ENCODE data around the gene GIPC2. TPM values are rescaled to one million over a fixed set of nuclear protein-coding genes. Genes with fewer than 3 reads are reported as not detected.

Gene GIPC2
- total and polyA plus RNA-seq, 2 of the 4 experiments (the other 2 are of a cell fraction) = 0.07 to 0.18 TPM

DNA sequence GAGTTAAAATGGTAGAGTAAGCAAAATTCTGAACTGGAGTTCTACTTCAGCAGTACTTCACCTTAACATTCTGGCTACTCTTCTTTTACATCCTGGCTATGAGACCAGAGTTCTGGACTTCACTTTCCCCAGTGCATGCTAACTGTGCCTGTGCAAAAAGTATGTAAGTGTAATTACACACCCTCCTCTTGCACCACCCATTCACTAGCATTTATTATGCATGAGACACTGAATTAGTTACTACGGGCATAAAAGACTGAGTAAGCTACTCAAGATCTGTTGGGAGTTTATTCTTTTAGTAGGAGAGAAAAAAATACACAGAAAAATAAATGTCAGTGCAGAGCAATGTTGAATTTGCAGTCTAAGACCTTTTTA is 87.2 kb downstream of the GIPC2 start:
- H2AK9ac ChIP-seq (replicated peaks; ENCODE audit: low read depth, low read length, poor library complexity) = no peak overlapping the region
- H2AK5ac ChIP-seq (ENCODE audit: low read depth, low read length) = no peak overlapping the region
- POLR2A ChIA-PET (ENCODE audit: unreplicated experiment) = no interaction called here
- H2BK15ac ChIP-seq (ENCODE audit: low read depth, low read length) = no peak overlapping the region
- H3K23ac ChIP-seq (ENCODE audit: low read depth, low read length) = no peak overlapping the region
- no peaks in the 10 kb centered on the region for H3K27me3 ChIP-seq (ENCODE audit: control insufficient read depth, insufficient read depth, low read length)
- ATAC-seq (ENCODE audit: low read depth) = no peak
- H3K9ac ChIP-seq (ENCODE audit: low read depth, low read length) = no peak overlapping the region
- intact Hi-C loops (cut with micrococcal nuclease) (no loop called here), in situ Hi-C loops (cut with MboI; ENCODE audit: low sequenced_read_pairs) (loop anchor here (5.0 kb wide), 2 partner anchors 474 to 534 kb away; no protein-coding TSS in a partner anchor), dilution Hi-C loops (cut with HindIII; ENCODE audit: low sequenced_read_pairs, unreplicated experiment) (no loop called here)
- no peaks in the 10 kb centered on the region for H3K9me1 ChIP-seq (ENCODE audit: insufficient read depth, low read length)
- H3K14ac ChIP-seq (replicated peaks; ENCODE audit: low read depth, low read length) = no peak overlapping the region
- DNase-seq = no peak
- H3K4ac ChIP-seq (ENCODE audit: low read depth, low read length) = no peak overlapping the region
- no peak overlapping the region for H3K4me2 ChIP-seq (ENCODE audit: low read depth, low read length)
- no peak overlapping the region for H4K5ac ChIP-seq (ENCODE audit: low read depth, low read length)
- H3K56ac ChIP-seq (ENCODE audit: extremely low read depth, insufficient read depth, low read length) = no peak overlapping the region
- no peak overlapping the region for H4K91ac ChIP-seq (ENCODE audit: insufficient read depth, low read depth, low read length)
- H3K18ac ChIP-seq (ENCODE audit: low read depth, low read length) = no peak overlapping the region
- no peak overlapping the region for H2AFZ ChIP-seq (replicated peaks; ENCODE audit: low read length, poor library complexity)
- H2BK5ac ChIP-seq (ENCODE audit: low read depth, low read length, poor library complexity, severe bottlenecking) = no peak overlapping the region
- no peak overlapping the region for H2BK20ac ChIP-seq (ENCODE audit: low read depth, low read length)
- no TSS peak for BruUV-seq (replicated peaks)
- H3K27ac ChIP-seq (ENCODE audit: insufficient read depth, low read length) = no peak overlapping the region
- H2BK120ac ChIP-seq (ENCODE audit: low read depth, low read length) = no peak overlapping the region
- TF ChIP-seq RAD21 (IDR thresholded peaks at IDR 0.05; ENCODE audit: low read length) = no peak
- TF ChIP-seq SMC3 (IDR thresholded peaks at IDR 0.05; ENCODE audit: low read depth, low read length) = no peak
- TF ChIP-seq NFE2L2 (IDR thresholded peaks at IDR 0.05; ENCODE audit: low read depth, low read length) = no peak
- no peak for TF ChIP-seq MAFK (IDR thresholded peaks at IDR 0.05; ENCODE audit: low read depth, low read length)
- TF ChIP-seq MAZ (IDR thresholded peaks at IDR 0.05; ENCODE audit: borderline replicate concordance, low read depth, low read length) = no peak
- TF ChIP-seq ELK1 (IDR thresholded peaks at IDR 0.05; ENCODE audit: borderline replicate concordance, low read depth, low read length) = no peak
- no peak for TF ChIP-seq FOS (IDR thresholded peaks at IDR 0.05; ENCODE audit: low read depth, low read length)
- no peak for TF ChIP-seq CEBPB (IDR thresholded peaks at IDR 0.05; ENCODE audit: low read depth, low read length)
- TF ChIP-seq, protein P1, sequence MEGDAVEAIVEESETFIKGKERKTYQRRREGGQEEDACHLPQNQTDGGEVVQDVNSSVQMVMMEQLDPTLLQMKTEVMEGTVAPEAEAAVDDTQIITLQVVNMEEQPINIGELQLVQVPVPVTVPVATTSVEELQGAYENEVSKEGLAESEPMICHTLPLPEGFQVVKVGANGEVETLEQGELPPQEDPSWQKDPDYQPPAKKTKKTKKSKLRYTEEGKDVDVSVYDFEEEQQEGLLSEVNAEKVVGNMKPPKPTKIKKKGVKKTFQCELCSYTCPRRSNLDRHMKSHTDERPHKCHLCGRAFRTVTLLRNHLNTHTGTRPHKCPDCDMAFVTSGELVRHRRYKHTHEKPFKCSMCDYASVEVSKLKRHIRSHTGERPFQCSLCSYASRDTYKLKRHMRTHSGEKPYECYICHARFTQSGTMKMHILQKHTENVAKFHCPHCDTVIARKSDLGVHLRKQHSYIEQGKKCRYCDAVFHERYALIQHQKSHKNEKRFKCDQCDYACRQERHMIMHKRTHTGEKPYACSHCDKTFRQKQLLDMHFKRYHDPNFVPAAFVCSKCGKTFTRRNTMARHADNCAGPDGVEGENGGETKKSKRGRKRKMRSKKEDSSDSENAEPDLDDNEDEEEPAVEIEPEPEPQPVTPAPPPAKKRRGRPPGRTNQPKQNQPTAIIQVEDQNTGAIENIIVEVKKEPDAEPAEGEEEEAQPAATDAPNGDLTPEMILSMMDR (conservative IDR thresholded peaks at IDR 0.05; ENCODE audit: low read depth, low read length) = no peak
- no peak for TF ChIP-seq CHD1 (IDR thresholded peaks at IDR 0.05; ENCODE audit: low read depth, low read length)
- TF ChIP-seq BHLHE40 (IDR thresholded peaks at IDR 0.05; ENCODE audit: low read depth, low read length) = no peak
- no peak for TF ChIP-seq RCOR1 (IDR thresholded peaks at IDR 0.05; ENCODE audit: insufficient replicate concordance, low read length)
- TF ChIP-seq RFX5 (IDR thresholded peaks at IDR 0.05; ENCODE audit: low read depth, low read length) = no peak
- no peak for TF ChIP-seq USF2 (IDR thresholded peaks at IDR 0.05; ENCODE audit: low read depth, low read length)
- TF ChIP-seq POLR2A (IDR thresholded peaks at IDR 0.05; ENCODE audit: low read depth, low read length) = no peak
- no peak for TF ChIP-seq MXI1 (IDR thresholded peaks at IDR 0.05; ENCODE audit: borderline replicate concordance, low read depth, low read length)
- H3K79me1 ChIP-seq (ENCODE audit: low read depth in 1 of 2, low read length in 2 of 2) = no peaks in the 10 kb centered on the region
- CTCF ChIA-PET = interaction anchor here (2.6 kb wide), 1 partner anchor 475 kb away, joined by 14 read pairs; no protein-coding TSS in a partner anchor
- no peak overlapping the region for H3K4me3 ChIP-seq (ENCODE audit: insufficient read depth, low read depth, low read length)
- H3K4me1 ChIP-seq (ENCODE audit: control insufficient read depth, insufficient read depth, low read length) = no peaks in the 10 kb centered on the region
- no peaks in the 10 kb centered on the region for H4K20me1 ChIP-seq (ENCODE audit: insufficient read depth, low read length)
- H3K36me3 ChIP-seq (ENCODE audit: control insufficient read depth, insufficient read depth, low read length) = no peaks in the 10 kb centered on the region
- WGBS, 2 experiments (ENCODE audit: extremely low coverage in 2 of 2, insufficient read length in 1 of 2) = no CpG with 5 or more reads among the region's 1 CpG
- no peaks in the 10 kb centered on the region for H3K9me3 ChIP-seq (ENCODE audit: control insufficient read depth, insufficient read depth, low read length)
- no peak overlapping the region for H4K8ac ChIP-seq (ENCODE audit: low read depth in 2 of 2, low read length in 2 of 2)

Data from IMR-90 (cell line).